Endothelial cell of umbilical vein (primary cell): ENCODE results near the gene PIK3AP1. TPM values are rescaled to one million over a fixed set of nuclear protein-coding genes. Genes with fewer than 3 reads are reported as not detected.

Experiments
- BruUV-seq: library from RNA; stranded (reverse); fragments of 400-500 nt; replicated peaks from 2 replicates; lab custom pipeline; 2021; lab: Mats Ljungman, UMichigan
- CTCF ChIA-PET: fragments of 300-600, 350-600 bp; sonication (Branson Sonifier 250); formaldehyde crosslinking; loops from one replicate; lab custom pipeline; 2021; ENCODE audit warnings: antibody characterized with exemption, inconsistent platforms; lab: Charles Lee
- POLR2A ChIA-PET: fragments of 300-600, 350-600 bp; sonication (Branson Sonifier 250); formaldehyde crosslinking; loops from one replicate; lab custom pipeline; 2021; ENCODE audit warnings: antibody characterized with exemption, inconsistent platforms; lab: Charles Lee
- DNase-seq: peaks from one replicate; pipeline ENCODE4 v3.0.0-alpha.2; 2011; ENCODE audit warnings: low read depth, low spot score
- FAIRE-seq: peaks from 2 replicates; lab custom pipeline; 2011; peaks lifted over from hg19 to GRCh38; lab: Jason Lieb, UNC
- H2AFZ ChIP-seq: 2 replicates; pipeline ENCODE4 v1.6.0; 2012; ENCODE audit warnings: low read depth, low read length, control low read depth, inconsistent platforms
- H3K27ac ChIP-seq: 2 replicates; pipeline ENCODE4 v1.5.1; 2011; ENCODE audit warnings: low read depth, mild to moderate bottlenecking, control low read depth, low read length, moderate library complexity; ENCODE audit not compliant: insufficient read depth
- H3K27me3 ChIP-seq, 2 experiments: 2 replicates each; pipeline versions ENCODE4 v1.6.0 to v1.6.1; 2011; ENCODE audit warnings: low read length in 2 of 2, mixed read lengths in 1 of 2; ENCODE audit not compliant: control insufficient read depth in 2 of 2, insufficient read depth in 2 of 2
- H3K36me3 ChIP-seq, 2 experiments: 2 replicates in 1 of 2; 3 replicates in 1 of 2; pipeline ENCODE4 v1.5.1; 2011; ENCODE audit warnings: low read length in 2 of 2, mild to moderate bottlenecking in 1 of 2, moderate library complexity in 1 of 2; ENCODE audit not compliant: control insufficient read depth in 2 of 2, insufficient read depth in 2 of 2; ENCODE audit errors: extremely low read depth in 1 of 2
- H3K4me1 ChIP-seq: 3 replicates; pipeline ENCODE4 v1.5.1; 2011; ENCODE audit warnings: mild to moderate bottlenecking, low read length; ENCODE audit not compliant: control insufficient read depth, insufficient read depth; ENCODE audit errors: extremely low read depth
- H3K4me2 ChIP-seq: 2 replicates; pipeline ENCODE4 v1.6.1; 2011; ENCODE audit warnings: low read length, control low read depth, mixed read lengths; ENCODE audit not compliant: insufficient read depth
- H3K4me3 ChIP-seq, 3 experiments: fragments of 200-600 bp in 1 of 3; sonication (generic), shearing (Covaris generic) in 1 of 3; replicated peaks in 1 of 3; 2 replicates each; pipeline ENCODE4 v1.5.1; 2011 to 2016; ENCODE audit warnings: control low read depth in 3 of 3, low read length in 3 of 3, mild to moderate bottlenecking in 2 of 3, inconsistent platforms in 1 of 3, low read depth in 1 of 3, moderate library complexity in 1 of 3; ENCODE audit not compliant: insufficient read depth in 1 of 3
- H3K79me2 ChIP-seq: 2 replicates; pipeline ENCODE4 v1.6.0; 2012; ENCODE audit warnings: low read length, inconsistent platforms; ENCODE audit not compliant: control insufficient read depth, insufficient read depth
- H3K9ac ChIP-seq: replicated peaks from 2 replicates; pipeline ENCODE3; 2011; ENCODE audit warnings: low read length, control low read depth; ENCODE audit not compliant: insufficient read depth; ENCODE audit errors: extremely low read depth
- H3K9me1 ChIP-seq: replicated peaks from 3 replicates; pipeline ENCODE4 v1.6.0; 2011; ENCODE audit warnings: mild to moderate bottlenecking, low read length; ENCODE audit not compliant: control insufficient read depth, insufficient read depth; ENCODE audit errors: extremely low read depth
- H3K9me3 ChIP-seq: replicated peaks from 2 replicates; pipeline ENCODE4 v1.5.1; 2012; ENCODE audit warnings: low read length, inconsistent platforms; ENCODE audit not compliant: control insufficient read depth, insufficient read depth
- H4K20me1 ChIP-seq: replicated peaks from 2 replicates; pipeline ENCODE3; 2011; ENCODE audit warnings: mild to moderate bottlenecking, low read length; ENCODE audit not compliant: control insufficient read depth, insufficient read depth; ENCODE audit errors: extremely low read depth
- CTCF ChIP-seq, 2 donors: IDR thresholded peaks; 1 replicate in 1 of 2; 2 replicates in 1 of 2; pipeline ENCODE4 v1.5.1; 2011; ENCODE audit warnings: low read length in 2 of 2, mild to moderate bottlenecking in 2 of 2, moderate library complexity in 2 of 2, control low read depth in 1 of 2, inconsistent platforms in 1 of 2, low read depth in 1 of 2; ENCODE audit not compliant: insufficient read depth in 1 of 2; ENCODE audit errors: extremely low read depth in 1 of 2
- EZH2 ChIP-seq: IDR thresholded peaks from 2 replicates; pipeline ENCODE4 v1.6.1; 2012; ENCODE audit warnings: borderline replicate concordance, low read depth, mild to moderate bottlenecking, moderate library complexity, low read length, inconsistent platforms; ENCODE audit not compliant: severe bottlenecking
- FOS ChIP-seq: IDR thresholded peaks from 2 replicates; pipeline ENCODE4 v1.6.1; 2011; ENCODE audit warnings: mild to moderate bottlenecking, low read length, moderate library complexity, borderline replicate concordance; ENCODE audit not compliant: insufficient read depth
- GATA2 ChIP-seq: IDR thresholded peaks from 2 replicates; pipeline ENCODE4 v1.7.0; 2011; ENCODE audit warnings: low read depth, mild to moderate bottlenecking, moderate library complexity, mixed read lengths, low read length; ENCODE audit not compliant: insufficient read length, insufficient read depth
- JUN ChIP-seq: IDR thresholded peaks from 2 replicates; pipeline ENCODE4 v1.6.1; 2011; ENCODE audit warnings: borderline replicate concordance, low read depth; ENCODE audit not compliant: insufficient read length, insufficient read depth
- MAX ChIP-seq: IDR thresholded peaks from 2 replicates; pipeline ENCODE4 v1.6.1; 2011; ENCODE audit not compliant: insufficient read depth, insufficient read length
- MYC ChIP-seq: IDR thresholded peaks from one replicate; pipeline ENCODE4 v1.6.1; 2011; ENCODE audit warnings: mild to moderate bottlenecking, low read depth, low read length
- POLR2A ChIP-seq: IDR thresholded peaks from 2 replicates; pipeline ENCODE4 v1.6.1; 2012; ENCODE audit warnings: low read depth, mild to moderate bottlenecking, control low read depth, low read length
- POLR2AphosphoS5 ChIP-seq: IDR thresholded peaks from 2 replicates; pipeline ENCODE4 v1.6.1; 2012; ENCODE audit warnings: low read depth, mild to moderate bottlenecking, control low read depth, low read length, moderate library complexity; ENCODE audit not compliant: insufficient read depth
- dilution Hi-C: fragments of 300-500 bp; cut with MboI; formaldehyde crosslinking; loops from one replicate; pipeline ENCODE4 v1.15.0; 2019; ENCODE audit warnings: low sequenced_read_pairs; ENCODE audit not compliant: extremely low pct_ligation_motif_present
- intact Hi-C: fragments of 100-400 bp; cut with micrococcal nuclease; formaldehyde crosslinking; loops from one replicate; pipeline ENCODE4 v1.10.0; 2022
- polyA plus RNA-seq, 4 experiments: library from polyadenylated mRNA; depleted of rRNA in 3 of 4; stranded (reverse) in 3 of 4; unstranded in 1 of 4; fragments of >200 nt; gene quantifications; 2 replicates each; pipeline versions ENCODE4 v1.2.1 to v1.2.3, GENCODE V29; 2011 to 2012; ENCODE audit warnings: missing spikeins in 1 of 4
- total RNA-seq: library from RNA; stranded (reverse); gene quantifications from 2 replicates; pipeline ENCODE4 v1.2.3, GENCODE V29; 2021

Gene PIK3AP1
- total and polyA plus RNA-seq, 2 donors (not counting 3 experiments of a cell fraction or from before 2014, with no cell fraction given): 0.04 TPM; not detected in 1

GRCh38 chr10:96696845-96697425, 23.4 kb downstream of the PIK3AP1 start:
- no peak overlapping the region for H3K4me2 ChIP-seq

More at GRCh38 chr10:96696845-96697425, 23.4 kb downstream of the PIK3AP1 start:
- no peak overlapping the region for H2AFZ ChIP-seq
- no TSS peak for BruUV-seq
- H3K27ac ChIP-seq: no peak overlapping the region
- H4K20me1 ChIP-seq: no peaks in the 10 kb centered on the region
- CTCF ChIA-PET: no interaction called here
- H3K79me2 ChIP-seq: no peaks in the 10 kb centered on the region
- H3K9ac ChIP-seq: no peak overlapping the region
- dilution Hi-C loops: no loop called here
- H3K27me3 ChIP-seq: peaks cover 0 to 1% of the 10 kb centered on the region in 2 experiments
- no peaks in the 10 kb centered on the region for H3K9me1 ChIP-seq
- no peaks in the 10 kb centered on the region for H3K9me3 ChIP-seq
- no peak for DNase-seq
- TF ChIP-seq FOS: no peak
- no peak for TF ChIP-seq MYC
- no peak for TF ChIP-seq EZH2
- no peak for TF ChIP-seq GATA2
- no peak for TF ChIP-seq MAX
- TF ChIP-seq CTCF (IDR thresholded peaks at IDR 0.05; ENCODE audit: extremely low read depth in 1 of 2, insufficient read depth in 1 of 2, low read depth in 1 of 2, low read length in 2 of 2): no peak
- no peak for TF ChIP-seq POLR2AphosphoS5
- no peak for TF ChIP-seq JUN
- TF ChIP-seq POLR2A: no peak
- intact Hi-C loops: no loop called here
- no peak for FAIRE-seq
- POLR2A ChIA-PET: no interaction called here
- H3K4me1 ChIP-seq: no peaks in the 10 kb centered on the region
- H3K36me3 ChIP-seq: no peaks in the 10 kb centered on the region
- H3K4me3 ChIP-seq: no peak overlapping the region
